WTC11 (cell line): Measurements from ENCODE around the gene LRRFIP2. TPM values are rescaled to one million over a fixed set of nuclear protein-coding genes. Genes with fewer than 3 reads are reported as not detected.

Experiments
- ATAC-seq: fragments of 200-7000 bp; cut with Tn5 transposase; 2 replicates; pipeline ENCODE4 v1.10.0; 2021; ENCODE audit warnings: mild to moderate bottlenecking, moderate library complexity
- CTCF ChIA-PET: fragments of 300-600 bp; sonication (Branson Sonifier 250); formaldehyde crosslinking; loops from one replicate; lab custom pipeline; 2021; ENCODE audit warnings: antibody characterized with exemption; lab: Charles Lee
- POLR2A ChIA-PET: fragments of 350-600 bp; sonication (Branson Sonifier 250); formaldehyde crosslinking; loops from one replicate; lab custom pipeline; 2021; ENCODE audit warnings: antibody characterized with exemption; lab: Charles Lee
- DNase-seq: peaks from one replicate; pipeline ENCODE4 v3.0.0; 2021; ENCODE audit warnings: low spot score
- H3K27ac Mint-ChIP-seq: 2 replicates; pipeline ENCODE4 v1.8.0; 2021; ENCODE audit warnings: mixed read lengths
- H3K27me3 Mint-ChIP-seq: 2 replicates; pipeline ENCODE4 v1.8.0; 2021; ENCODE audit warnings: low read depth, mild to moderate bottlenecking, moderate library complexity, mixed read lengths
- H3K36me3 Mint-ChIP-seq: 2 replicates; pipeline ENCODE4 v1.8.0; 2021; ENCODE audit warnings: mixed read lengths
- H3K4me1 Mint-ChIP-seq: 2 replicates; pipeline ENCODE4 v1.8.0; 2022; ENCODE audit warnings: mixed read lengths
- H3K4me3 Mint-ChIP-seq: 2 replicates; pipeline ENCODE4 v1.8.0; 2021; ENCODE audit warnings: mild to moderate bottlenecking, moderate library complexity, mixed read lengths
- H3K9me3 Mint-ChIP-seq: 2 replicates; pipeline ENCODE4 v1.8.0; 2021; ENCODE audit warnings: mixed read lengths
- ATF1 ChIP-seq: sonication (generic); formaldehyde crosslinking; IDR thresholded peaks from 2 replicates; pipeline ENCODE4 v1.8.1; 2023; ENCODE audit warnings: mild to moderate bottlenecking, moderate library complexity, missing genetic modification reagents
- EMX1 ChIP-seq: fragments of 250-450 bp; sonication (Bioruptor Pico); IDR thresholded peaks from 2 replicates; pipeline ENCODE4 v1.8.0; 2021; ENCODE audit warnings: mild to moderate bottlenecking
- FOXK1 ChIP-seq: sonication (generic); formaldehyde crosslinking; IDR thresholded peaks from 2 replicates; pipeline ENCODE4 v1.8.0; 2022; ENCODE audit warnings: mild to moderate bottlenecking, moderate library complexity, missing genetic modification reagents
- FOXP1 ChIP-seq: sonication (generic); formaldehyde crosslinking; IDR thresholded peaks from 2 replicates; pipeline ENCODE4 v1.8.0; 2022; ENCODE audit warnings: missing genetic modification reagents, mild to moderate bottlenecking, moderate library complexity, borderline replicate concordance
- GABPB1 ChIP-seq: sonication (generic); formaldehyde crosslinking; IDR thresholded peaks from 2 replicates; pipeline ENCODE4 v1.8.1; 2023; ENCODE audit warnings: mild to moderate bottlenecking, missing genetic modification reagents
- NR3C1 ChIP-seq: sonication (generic); formaldehyde crosslinking; conservative IDR thresholded peaks from 2 replicates; pipeline ENCODE4 v1.8.1; 2023; ENCODE audit warnings: low read depth, mild to moderate bottlenecking, missing genetic modification reagents
- SOX15 ChIP-seq: fragments of 250-450 bp; sonication (Bioruptor Pico); IDR thresholded peaks from 2 replicates; pipeline ENCODE4 v1.9.0; 2021; ENCODE audit warnings: mild to moderate bottlenecking
- ZNF219 ChIP-seq: sonication (generic); formaldehyde crosslinking; IDR thresholded peaks from 2 replicates; pipeline ENCODE4 v1.8.0; 2023; ENCODE audit warnings: missing genetic modification reagents, mild to moderate bottlenecking, borderline replicate concordance
- ZNF232 ChIP-seq: sonication (generic); formaldehyde crosslinking; IDR thresholded peaks from 2 replicates; pipeline ENCODE4 v1.8.0; 2022; ENCODE audit warnings: mild to moderate bottlenecking, missing genetic modification reagents
- ZNF416 ChIP-seq: fragments of 250-450 bp; sonication (Bioruptor Pico); IDR thresholded peaks from 2 replicates; pipeline ENCODE4 v1.9.0; 2021; ENCODE audit warnings: mild to moderate bottlenecking, inconsistent platforms
- ZNF671 ChIP-seq: fragments of 250-450 bp; sonication (Bioruptor Pico); IDR thresholded peaks from 2 replicates; pipeline ENCODE4 v1.8.0; 2021; ENCODE audit warnings: mild to moderate bottlenecking
- total RNA-seq: library from RNA; stranded (reverse); gene quantifications from 3 replicates; pipeline ENCODE4 v1.2.3, GENCODE V29; 2021
- TF ChIP-seq, protein P1 (sequence below): sonication (generic); formaldehyde crosslinking; IDR thresholded peaks from 2 replicates; pipeline ENCODE4 v1.8.0; 2022; ENCODE audit warnings: missing genetic modification reagents
- TF ChIP-seq, protein P2 (sequence below): fragments of 250-450 bp; sonication (Bioruptor Pico); IDR thresholded peaks from 2 replicates; pipeline ENCODE4 v1.9.0; 2021; ENCODE audit warnings: moderate library complexity, mild to moderate bottlenecking, inconsistent platforms, borderline replicate concordance
- TF ChIP-seq, protein P3 (sequence below): fragments of 250-450 bp; sonication (Bioruptor Pico); IDR thresholded peaks from 2 replicates; pipeline ENCODE4 v1.8.0; 2021; ENCODE audit warnings: mild to moderate bottlenecking
- TF ChIP-seq, protein P4 (sequence below): fragments of 250-450 bp; sonication (Bioruptor Pico); IDR thresholded peaks from 2 replicates; pipeline ENCODE4 v2.1.2; 2022; ENCODE audit warnings: mild to moderate bottlenecking, moderate library complexity
- TF ChIP-seq, protein P5 (sequence below): fragments of 250-450 bp; sonication (Bioruptor Pico); IDR thresholded peaks from 2 replicates; pipeline ENCODE4 v1.9.0; 2021; ENCODE audit warnings: mild to moderate bottlenecking, borderline replicate concordance
- TF ChIP-seq, protein P6 (sequence below): fragments of 250-450 bp; sonication (Bioruptor Pico); IDR thresholded peaks from 2 replicates; pipeline ENCODE4 v1.9.0; 2021; ENCODE audit warnings: mild to moderate bottlenecking
- TF ChIP-seq, protein P7 (sequence below): sonication (generic); formaldehyde crosslinking; IDR thresholded peaks from 2 replicates; pipeline ENCODE4 v1.8.1; 2022; ENCODE audit warnings: missing genetic modification reagents, borderline replicate concordance

Gene LRRFIP2
- total RNA-seq, 1 experiment from 2014 or later, result 23.7 TPM

DNA sequence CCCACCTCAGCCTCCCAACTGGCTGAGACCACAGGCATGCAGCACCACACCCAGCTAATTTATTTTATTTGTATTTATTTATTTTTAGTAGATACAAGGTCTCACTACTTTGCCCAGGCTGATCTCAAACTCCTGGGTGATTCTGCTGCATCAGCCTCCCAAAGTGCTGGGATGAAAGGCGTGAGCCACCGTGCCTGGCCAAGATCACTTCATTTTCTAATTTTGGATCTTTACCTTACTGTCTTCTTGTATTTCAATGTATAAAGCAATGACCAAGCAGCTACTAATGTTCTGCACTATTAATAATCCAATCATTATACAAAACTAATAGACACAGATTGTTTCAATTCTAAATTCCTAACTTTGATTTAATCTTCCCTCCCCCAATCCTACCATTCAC lies 56.2 kb downstream of the LRRFIP2 start (continued):
- TF ChIP-seq FOXK1 (CRISPR knock-in tag), result no peak
- TF ChIP-seq, protein P1, sequence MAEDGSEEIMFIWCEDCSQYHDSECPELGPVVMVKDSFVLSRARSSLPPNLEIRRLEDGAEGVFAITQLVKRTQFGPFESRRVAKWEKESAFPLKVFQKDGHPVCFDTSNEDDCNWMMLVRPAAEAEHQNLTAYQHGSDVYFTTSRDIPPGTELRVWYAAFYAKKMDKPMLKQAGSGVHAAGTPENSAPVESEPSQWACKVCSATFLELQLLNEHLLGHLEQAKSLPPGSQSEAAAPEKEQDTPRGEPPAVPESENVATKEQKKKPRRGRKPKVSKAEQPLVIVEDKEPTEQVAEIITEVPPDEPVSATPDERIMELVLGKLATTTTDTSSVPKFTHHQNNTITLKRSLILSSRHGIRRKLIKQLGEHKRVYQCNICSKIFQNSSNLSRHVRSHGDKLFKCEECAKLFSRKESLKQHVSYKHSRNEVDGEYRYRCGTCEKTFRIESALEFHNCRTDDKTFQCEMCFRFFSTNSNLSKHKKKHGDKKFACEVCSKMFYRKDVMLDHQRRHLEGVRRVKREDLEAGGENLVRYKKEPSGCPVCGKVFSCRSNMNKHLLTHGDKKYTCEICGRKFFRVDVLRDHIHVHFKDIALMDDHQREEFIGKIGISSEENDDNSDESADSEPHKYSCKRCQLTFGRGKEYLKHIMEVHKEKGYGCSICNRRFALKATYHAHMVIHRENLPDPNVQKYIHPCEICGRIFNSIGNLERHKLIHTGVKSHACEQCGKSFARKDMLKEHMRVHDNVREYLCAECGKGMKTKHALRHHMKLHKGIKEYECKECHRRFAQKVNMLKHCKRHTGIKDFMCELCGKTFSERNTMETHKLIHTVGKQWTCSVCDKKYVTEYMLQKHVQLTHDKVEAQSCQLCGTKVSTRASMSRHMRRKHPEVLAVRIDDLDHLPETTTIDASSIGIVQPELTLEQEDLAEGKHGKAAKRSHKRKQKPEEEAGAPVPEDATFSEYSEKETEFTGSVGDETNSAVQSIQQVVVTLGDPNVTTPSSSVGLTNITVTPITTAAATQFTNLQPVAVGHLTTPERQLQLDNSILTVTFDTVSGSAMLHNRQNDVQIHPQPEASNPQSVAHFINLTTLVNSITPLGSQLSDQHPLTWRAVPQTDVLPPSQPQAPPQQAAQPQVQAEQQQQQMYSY (CRISPR knock-in tag), result no peak
- TF ChIP-seq ZNF232, result no peak
- TF ChIP-seq, protein P2, sequence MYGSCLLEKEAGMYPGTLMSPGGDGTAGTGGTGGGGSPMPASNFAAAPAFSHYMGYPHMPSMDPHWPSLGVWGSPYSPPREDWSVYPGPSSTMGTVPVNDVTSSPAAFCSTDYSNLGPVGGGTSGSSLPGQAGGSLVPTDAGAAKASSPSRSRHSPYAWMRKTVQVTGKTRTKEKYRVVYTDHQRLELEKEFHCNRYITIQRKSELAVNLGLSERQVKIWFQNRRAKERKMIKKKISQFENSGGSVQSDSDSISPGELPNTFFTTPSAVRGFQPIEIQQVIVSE (CRISPR knock-in tag), result no peak
- no peak for TF ChIP-seq SOX15 (CRISPR knock-in tag)
- no peak for TF ChIP-seq NR3C1 (CRISPR knock-in tag)
- TF ChIP-seq, protein P3, sequence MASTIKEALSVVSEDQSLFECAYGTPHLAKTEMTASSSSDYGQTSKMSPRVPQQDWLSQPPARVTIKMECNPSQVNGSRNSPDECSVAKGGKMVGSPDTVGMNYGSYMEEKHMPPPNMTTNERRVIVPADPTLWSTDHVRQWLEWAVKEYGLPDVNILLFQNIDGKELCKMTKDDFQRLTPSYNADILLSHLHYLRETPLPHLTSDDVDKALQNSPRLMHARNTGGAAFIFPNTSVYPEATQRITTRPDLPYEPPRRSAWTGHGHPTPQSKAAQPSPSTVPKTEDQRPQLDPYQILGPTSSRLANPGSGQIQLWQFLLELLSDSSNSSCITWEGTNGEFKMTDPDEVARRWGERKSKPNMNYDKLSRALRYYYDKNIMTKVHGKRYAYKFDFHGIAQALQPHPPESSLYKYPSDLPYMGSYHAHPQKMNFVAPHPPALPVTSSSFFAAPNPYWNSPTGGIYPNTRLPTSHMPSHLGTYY (CRISPR knock-in tag), result no peak
- no peak for TF ChIP-seq ZNF671 (CRISPR knock-in tag)
- TF ChIP-seq ZNF416, result no peak
- TF ChIP-seq, protein P4, sequence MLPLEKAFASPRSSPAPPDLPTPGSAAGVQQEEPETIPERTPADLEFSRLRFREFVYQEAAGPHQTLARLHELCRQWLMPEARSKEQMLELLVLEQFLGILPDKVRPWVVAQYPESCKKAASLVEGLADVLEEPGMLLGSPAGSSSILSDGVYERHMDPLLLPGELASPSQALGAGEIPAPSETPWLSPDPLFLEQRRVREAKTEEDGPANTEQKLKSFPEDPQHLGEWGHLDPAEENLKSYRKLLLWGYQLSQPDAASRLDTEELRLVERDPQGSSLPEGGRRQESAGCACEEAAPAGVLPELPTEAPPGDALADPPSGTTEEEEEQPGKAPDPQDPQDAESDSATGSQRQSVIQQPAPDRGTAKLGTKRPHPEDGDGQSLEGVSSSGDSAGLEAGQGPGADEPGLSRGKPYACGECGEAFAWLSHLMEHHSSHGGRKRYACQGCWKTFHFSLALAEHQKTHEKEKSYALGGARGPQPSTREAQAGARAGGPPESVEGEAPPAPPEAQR, result no peak
- TF ChIP-seq, protein P5, sequence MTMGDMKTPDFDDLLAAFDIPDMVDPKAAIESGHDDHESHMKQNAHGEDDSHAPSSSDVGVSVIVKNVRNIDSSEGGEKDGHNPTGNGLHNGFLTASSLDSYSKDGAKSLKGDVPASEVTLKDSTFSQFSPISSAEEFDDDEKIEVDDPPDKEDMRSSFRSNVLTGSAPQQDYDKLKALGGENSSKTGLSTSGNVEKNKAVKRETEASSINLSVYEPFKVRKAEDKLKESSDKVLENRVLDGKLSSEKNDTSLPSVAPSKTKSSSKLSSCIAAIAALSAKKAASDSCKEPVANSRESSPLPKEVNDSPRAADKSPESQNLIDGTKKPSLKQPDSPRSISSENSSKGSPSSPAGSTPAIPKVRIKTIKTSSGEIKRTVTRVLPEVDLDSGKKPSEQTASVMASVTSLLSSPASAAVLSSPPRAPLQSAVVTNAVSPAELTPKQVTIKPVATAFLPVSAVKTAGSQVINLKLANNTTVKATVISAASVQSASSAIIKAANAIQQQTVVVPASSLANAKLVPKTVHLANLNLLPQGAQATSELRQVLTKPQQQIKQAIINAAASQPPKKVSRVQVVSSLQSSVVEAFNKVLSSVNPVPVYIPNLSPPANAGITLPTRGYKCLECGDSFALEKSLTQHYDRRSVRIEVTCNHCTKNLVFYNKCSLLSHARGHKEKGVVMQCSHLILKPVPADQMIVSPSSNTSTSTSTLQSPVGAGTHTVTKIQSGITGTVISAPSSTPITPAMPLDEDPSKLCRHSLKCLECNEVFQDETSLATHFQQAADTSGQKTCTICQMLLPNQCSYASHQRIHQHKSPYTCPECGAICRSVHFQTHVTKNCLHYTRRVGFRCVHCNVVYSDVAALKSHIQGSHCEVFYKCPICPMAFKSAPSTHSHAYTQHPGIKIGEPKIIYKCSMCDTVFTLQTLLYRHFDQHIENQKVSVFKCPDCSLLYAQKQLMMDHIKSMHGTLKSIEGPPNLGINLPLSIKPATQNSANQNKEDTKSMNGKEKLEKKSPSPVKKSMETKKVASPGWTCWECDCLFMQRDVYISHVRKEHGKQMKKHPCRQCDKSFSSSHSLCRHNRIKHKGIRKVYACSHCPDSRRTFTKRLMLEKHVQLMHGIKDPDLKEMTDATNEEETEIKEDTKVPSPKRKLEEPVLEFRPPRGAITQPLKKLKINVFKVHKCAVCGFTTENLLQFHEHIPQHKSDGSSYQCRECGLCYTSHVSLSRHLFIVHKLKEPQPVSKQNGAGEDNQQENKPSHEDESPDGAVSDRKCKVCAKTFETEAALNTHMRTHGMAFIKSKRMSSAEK (CRISPR knock-in tag), result no peak
- no peak for TF ChIP-seq ZNF219 (CRISPR knock-in tag)
- no peak for TF ChIP-seq EMX1 (CRISPR knock-in tag)

DNA sequence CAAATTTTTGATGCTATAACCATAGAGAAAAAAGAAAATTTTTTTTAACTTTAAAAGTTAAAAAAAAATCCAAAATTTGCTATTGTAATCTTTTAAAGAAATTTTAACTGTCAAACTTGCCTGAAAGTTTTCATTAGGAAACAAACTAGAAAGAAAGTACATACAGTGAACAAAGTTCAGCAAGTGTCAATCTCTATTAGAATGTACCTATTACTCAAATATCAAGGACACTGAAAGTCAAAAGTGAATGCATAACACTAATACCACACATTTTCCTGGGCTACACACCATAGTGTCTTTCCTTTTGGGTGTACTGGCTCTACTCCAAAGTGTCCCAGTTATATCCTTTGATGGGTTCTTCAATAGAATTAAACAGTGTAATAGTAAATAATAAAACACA lies 56.8 kb downstream of the LRRFIP2 start:
- no peaks in the 10 kb centered on the region for H3K27me3 Mint-ChIP-seq
- peaks cover 4% of the 10 kb centered on the region for H3K9me3 Mint-ChIP-seq
- H3K27ac Mint-ChIP-seq, result no peak overlapping the region
- ChIA-PET CTCF (interaction anchor here (0.7 kb wide), 2 partner anchors 374 to 387 kb away, joined by 3 read pairs; no protein-coding TSS in a partner anchor), POLR2A (no interaction called here)
- H3K36me3 Mint-ChIP-seq, result peaks cover 4% of the 10 kb centered on the region; the same call in 1 of the 2 replicates
- DNase-seq, result no peak
- H3K4me3 Mint-ChIP-seq, result no peak overlapping the region
- peaks cover 5% of the 10 kb centered on the region for H3K4me1 Mint-ChIP-seq
- TF ChIP-seq GABPB1 (no peak), ZNF232 (no peak), FOXP1 (CRISPR knock-in tag) (no peak), ATF1 (CRISPR knock-in tag) (no peak)
- TF ChIP-seq, protein P6, sequence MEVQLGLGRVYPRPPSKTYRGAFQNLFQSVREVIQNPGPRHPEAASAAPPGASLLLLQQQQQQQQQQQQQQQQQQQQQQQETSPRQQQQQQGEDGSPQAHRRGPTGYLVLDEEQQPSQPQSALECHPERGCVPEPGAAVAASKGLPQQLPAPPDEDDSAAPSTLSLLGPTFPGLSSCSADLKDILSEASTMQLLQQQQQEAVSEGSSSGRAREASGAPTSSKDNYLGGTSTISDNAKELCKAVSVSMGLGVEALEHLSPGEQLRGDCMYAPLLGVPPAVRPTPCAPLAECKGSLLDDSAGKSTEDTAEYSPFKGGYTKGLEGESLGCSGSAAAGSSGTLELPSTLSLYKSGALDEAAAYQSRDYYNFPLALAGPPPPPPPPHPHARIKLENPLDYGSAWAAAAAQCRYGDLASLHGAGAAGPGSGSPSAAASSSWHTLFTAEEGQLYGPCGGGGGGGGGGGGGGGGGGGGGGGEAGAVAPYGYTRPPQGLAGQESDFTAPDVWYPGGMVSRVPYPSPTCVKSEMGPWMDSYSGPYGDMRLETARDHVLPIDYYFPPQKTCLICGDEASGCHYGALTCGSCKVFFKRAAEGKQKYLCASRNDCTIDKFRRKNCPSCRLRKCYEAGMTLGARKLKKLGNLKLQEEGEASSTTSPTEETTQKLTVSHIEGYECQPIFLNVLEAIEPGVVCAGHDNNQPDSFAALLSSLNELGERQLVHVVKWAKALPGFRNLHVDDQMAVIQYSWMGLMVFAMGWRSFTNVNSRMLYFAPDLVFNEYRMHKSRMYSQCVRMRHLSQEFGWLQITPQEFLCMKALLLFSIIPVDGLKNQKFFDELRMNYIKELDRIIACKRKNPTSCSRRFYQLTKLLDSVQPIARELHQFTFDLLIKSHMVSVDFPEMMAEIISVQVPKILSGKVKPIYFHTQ, result no peak
- TF ChIP-seq, protein P7, sequence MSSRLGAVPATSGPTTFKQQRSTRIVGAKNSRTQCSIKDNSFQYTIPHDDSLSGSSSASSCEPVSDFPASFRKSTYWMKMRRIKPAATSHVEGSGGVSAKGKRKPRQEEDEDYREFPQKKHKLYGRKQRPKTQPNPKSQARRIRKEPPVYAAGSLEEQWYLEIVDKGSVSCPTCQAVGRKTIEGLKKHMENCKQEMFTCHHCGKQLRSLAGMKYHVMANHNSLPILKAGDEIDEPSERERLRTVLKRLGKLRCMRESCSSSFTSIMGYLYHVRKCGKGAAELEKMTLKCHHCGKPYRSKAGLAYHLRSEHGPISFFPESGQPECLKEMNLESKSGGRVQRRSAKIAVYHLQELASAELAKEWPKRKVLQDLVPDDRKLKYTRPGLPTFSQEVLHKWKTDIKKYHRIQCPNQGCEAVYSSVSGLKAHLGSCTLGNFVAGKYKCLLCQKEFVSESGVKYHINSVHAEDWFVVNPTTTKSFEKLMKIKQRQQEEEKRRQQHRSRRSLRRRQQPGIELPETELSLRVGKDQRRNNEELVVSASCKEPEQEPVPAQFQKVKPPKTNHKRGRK (CRISPR knock-in tag), result no peak
- no peak for ATAC-seq
